Panc1 (cell line): ENCODE results near the gene OR5AS1.

Source experiments
- CTCF ChIP-seq: fragments of 450-650 bp; IDR thresholded peaks from 2 replicates; pipeline ENCODE4 v1.5.1; 2017; ENCODE audit warnings: mild to moderate bottlenecking
- POLR2AphosphoS5 ChIP-seq: IDR thresholded peaks from 2 replicates; pipeline ENCODE4 v1.6.1; 2012; ENCODE audit warnings: mild to moderate bottlenecking, low read depth, low read length, moderate library complexity
- TCF7L2 ChIP-seq: IDR thresholded peaks from 2 replicates; pipeline ENCODE4 v1.6.1; 2011; ENCODE audit warnings: mild to moderate bottlenecking, low read depth, low read length, inconsistent platforms

GRCh38 chr11:56013805-56014204, 13.6 kb upstream of the OR5AS1 start:
- TF ChIP-seq CTCF, result no peak
- no peak for TF ChIP-seq TCF7L2
- TF ChIP-seq POLR2AphosphoS5, result no peak
